ENCODE data around the gene CRTAP. TPM values are rescaled to one million over a fixed set of nuclear protein-coding genes. Genes with fewer than 3 reads are reported as not detected.
A peak's percentile ranks its signal among the peaks of the same experiment; 100 is the strongest.

CRTAP gene
- total and polyA plus RNA-seq, 2 of the 13 experiments (the other 11 are each of a cell fraction or from before 2014, with no cell fraction given) = 54.2 to 119 TPM

GRCh38 chr3:33113772-33114621 is at the start of gene CRTAP (continued):
- TF ChIP-seq ZNF101 (CRISPR knock-in tag; IDR thresholded peaks at IDR 0.05; ENCODE audit: borderline replicate concordance, low read depth) (no peak), ZNF564 (CRISPR knock-in tag; IDR thresholded peaks at IDR 0.05) (peak; percentile 99), ZNF782 (CRISPR knock-in tag; IDR thresholded peaks at IDR 0.05; ENCODE audit: borderline replicate concordance) (no peak), YY1 (IDR thresholded peaks at IDR 0.05; ENCODE audit: insufficient read depth, insufficient replicate concordance, low read depth, low read length) (peak; percentile 9), ZNF276 (CRISPR knock-in tag; IDR thresholded peaks at IDR 0.05; ENCODE audit: low read depth) (no peak), DNMT1 (CRISPR knock-in tag; IDR thresholded peaks at IDR 0.05) (peak; percentile 76), NFYB (CRISPR knock-in tag; IDR thresholded peaks at IDR 0.05) (no peak; the same call in 1 of the 2 replicates), KDM4B (CRISPR knock-in tag; IDR thresholded peaks at IDR 0.05) (no peak), ZNF230 (CRISPR knock-in tag; IDR thresholded peaks at IDR 0.05) (no peak), HINFP (CRISPR knock-in tag; IDR thresholded peaks at IDR 0.05; ENCODE audit: low read depth) (peak; percentile 24; the same call in 1 of the 2 replicates), KDM1A (CRISPR knock-in tag; IDR thresholded peaks at IDR 0.05) (no peak; the same call in 1 of the 2 replicates), HOXA3 (CRISPR knock-in tag; IDR thresholded peaks at IDR 0.05) (peak; percentile 66; the same call in 1 of the 2 replicates), BCL3 (CRISPR knock-in tag; IDR thresholded peaks at IDR 0.05) (peak; percentile 65; the same call in 1 of the 2 replicates), NFKBIZ (CRISPR knock-in tag; IDR thresholded peaks at IDR 0.05) (no peak), IRF9 (CRISPR knock-in tag; IDR thresholded peaks at IDR 0.05; ENCODE audit: borderline replicate concordance) (peak; percentile 90; the same call in 1 of the 2 replicates), ZBTB26 (CRISPR knock-in tag; IDR thresholded peaks at IDR 0.05; ENCODE audit: borderline replicate concordance) (no peak), ZNF354B (CRISPR knock-in tag; IDR thresholded peaks at IDR 0.05) (0 out of 2 replicates have a peak, but pooled peaks have one; percentile 69), NFYC (CRISPR knock-in tag; IDR thresholded peaks at IDR 0.05) (no peak), ZNF264 (CRISPR knock-in tag; IDR thresholded peaks at IDR 0.05) (peak; percentile 98), ATF3 (CRISPR knock-in tag; IDR thresholded peaks at IDR 0.05) (no peak), ELF4 (CRISPR knock-in tag; IDR thresholded peaks at IDR 0.05; ENCODE audit: borderline replicate concordance) (no peak), MYNN (CRISPR knock-in tag; IDR thresholded peaks at IDR 0.05; ENCODE audit: low read depth) (no peak)

Data from HepG2 (cell line).